ENCODE data around the gene HSD17B4.
"Not testable (repeated sequence)": the region's sequence is repeated elsewhere in the genome, so short reads cannot be mapped to it uniquely, and the experiment has no call there.

GRCh38 chr5:119428166-119428565 is 24.1 kb upstream of the HSD17B4 start:
- TF ChIP-seq, protein P1, sequence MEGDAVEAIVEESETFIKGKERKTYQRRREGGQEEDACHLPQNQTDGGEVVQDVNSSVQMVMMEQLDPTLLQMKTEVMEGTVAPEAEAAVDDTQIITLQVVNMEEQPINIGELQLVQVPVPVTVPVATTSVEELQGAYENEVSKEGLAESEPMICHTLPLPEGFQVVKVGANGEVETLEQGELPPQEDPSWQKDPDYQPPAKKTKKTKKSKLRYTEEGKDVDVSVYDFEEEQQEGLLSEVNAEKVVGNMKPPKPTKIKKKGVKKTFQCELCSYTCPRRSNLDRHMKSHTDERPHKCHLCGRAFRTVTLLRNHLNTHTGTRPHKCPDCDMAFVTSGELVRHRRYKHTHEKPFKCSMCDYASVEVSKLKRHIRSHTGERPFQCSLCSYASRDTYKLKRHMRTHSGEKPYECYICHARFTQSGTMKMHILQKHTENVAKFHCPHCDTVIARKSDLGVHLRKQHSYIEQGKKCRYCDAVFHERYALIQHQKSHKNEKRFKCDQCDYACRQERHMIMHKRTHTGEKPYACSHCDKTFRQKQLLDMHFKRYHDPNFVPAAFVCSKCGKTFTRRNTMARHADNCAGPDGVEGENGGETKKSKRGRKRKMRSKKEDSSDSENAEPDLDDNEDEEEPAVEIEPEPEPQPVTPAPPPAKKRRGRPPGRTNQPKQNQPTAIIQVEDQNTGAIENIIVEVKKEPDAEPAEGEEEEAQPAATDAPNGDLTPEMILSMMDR (IDR thresholded peaks at IDR 0.05), result not testable (repeated sequence)
- TF ChIP-seq EP300 (IDR thresholded peaks at IDR 0.05), result not testable (repeated sequence)

Measured in esophagus muscularis mucosa (tissue), 3 donors.